Measurements from ENCODE around the gene POPDC3.
A peak's percentile ranks its signal among the peaks of the same experiment; 100 is the strongest.

POPDC3 gene

DNA sequence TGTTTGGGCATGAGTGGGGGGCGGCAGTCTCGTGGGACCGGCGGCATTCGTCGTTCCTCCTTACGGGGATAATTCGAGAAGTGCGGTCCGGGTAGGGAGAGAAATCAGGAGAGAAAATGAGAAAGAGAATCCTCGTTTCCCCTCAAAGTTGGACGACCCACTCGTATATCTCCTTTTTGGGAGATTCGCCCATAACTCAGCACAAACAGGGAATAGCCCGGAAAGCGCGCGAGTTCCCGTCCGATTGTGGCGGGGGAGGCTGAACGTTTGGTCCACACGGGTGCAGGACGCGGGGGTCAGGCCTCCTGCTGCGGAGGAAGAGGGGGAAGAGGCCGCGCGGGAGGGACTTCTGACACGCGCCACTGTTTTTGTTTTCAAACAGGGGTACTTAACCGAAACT is 42.4 kb downstream of the POPDC3 start:
- DNase-seq: no peak

- DNase-seq: peak; percentile 73
Measured at GRCh38 chr6:105136431-105137350, 43.1 kb downstream of the POPDC3 start.

GRCh38 chr6:105135907-105136430 is 43.8 kb downstream of the POPDC3 start:
- no peak for DNase-seq

GRCh38 chr6:105135056-105135455 is 44.8 kb downstream of the POPDC3 start:
- no peak for DNase-seq

GRCh38 chr6:105122717-105123116 is 57.1 kb downstream of the POPDC3 start:
- no peak for DNase-seq

- DNase-seq: no peak
Measured at GRCh38 chr6:105121981-105122380, 57.8 kb downstream of the POPDC3 start.

GRCh38 chr6:105120570-105120969 is 59.2 kb downstream of the POPDC3 start:
- no peak for DNase-seq

DNA sequence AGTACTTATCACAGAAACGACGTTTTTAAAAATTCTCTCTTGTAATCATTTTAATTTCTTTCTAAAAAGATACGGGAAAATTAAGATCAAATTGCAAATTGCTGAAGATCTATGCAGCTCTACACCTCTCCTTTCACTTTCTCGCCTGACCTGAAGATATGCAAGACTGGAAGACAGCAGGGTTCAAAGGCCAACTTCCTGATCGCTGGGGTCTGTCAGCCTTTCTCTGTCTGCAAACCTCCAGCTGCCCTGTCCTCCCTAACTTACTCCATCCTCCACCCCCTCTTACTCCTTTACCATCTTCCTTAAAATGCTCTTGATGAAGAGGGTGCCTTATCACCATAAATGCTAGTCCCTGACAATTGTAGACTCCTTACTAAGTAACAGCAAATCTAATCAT is 63.7 kb downstream of the POPDC3 start:
- DNase-seq: no peak

DNA sequence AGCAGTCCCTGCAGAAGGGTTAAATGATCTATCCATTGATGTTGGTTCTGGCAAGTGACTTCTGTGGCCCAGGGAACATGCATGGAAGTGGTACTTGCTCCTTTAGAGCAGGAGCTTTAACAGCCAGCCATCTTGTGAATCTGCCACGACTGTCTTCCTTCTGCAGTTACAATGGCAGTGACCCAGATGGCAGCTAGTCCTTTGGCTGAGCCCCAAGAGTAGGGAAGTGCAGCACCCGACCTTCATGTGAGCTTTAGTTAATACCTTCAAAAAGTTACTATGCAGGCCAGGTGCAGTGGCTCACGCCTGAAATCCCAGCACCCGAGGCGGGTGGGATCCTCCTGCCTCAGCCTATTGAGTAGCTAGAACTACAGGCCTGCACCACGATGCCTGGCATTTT is 66.4 kb downstream of the POPDC3 start:
- no peak for DNase-seq

- DNase-seq: no peak
Measured at GRCh38 chr6:105112577-105112976, 67.2 kb downstream of the POPDC3 start.

DNA sequence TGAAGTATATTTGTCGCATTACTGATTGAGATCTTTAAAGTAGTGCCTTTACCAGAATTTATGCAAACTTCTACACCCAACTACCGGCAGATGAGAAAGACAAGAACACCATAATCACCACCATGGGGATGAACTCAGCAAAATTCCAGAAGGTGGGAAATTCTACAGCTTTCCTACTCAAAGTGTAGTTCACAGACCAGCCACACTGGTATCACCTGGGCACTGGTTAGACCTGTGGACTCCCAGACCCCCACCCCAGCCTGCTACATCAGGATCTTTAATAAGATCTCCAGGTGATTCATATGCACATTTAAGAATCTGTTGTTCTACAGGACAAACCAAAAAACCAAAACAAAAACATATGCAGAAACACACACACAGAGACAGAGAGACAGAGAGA is 67.9 kb downstream of the POPDC3 start:
- DNase-seq: no peak

DNA sequence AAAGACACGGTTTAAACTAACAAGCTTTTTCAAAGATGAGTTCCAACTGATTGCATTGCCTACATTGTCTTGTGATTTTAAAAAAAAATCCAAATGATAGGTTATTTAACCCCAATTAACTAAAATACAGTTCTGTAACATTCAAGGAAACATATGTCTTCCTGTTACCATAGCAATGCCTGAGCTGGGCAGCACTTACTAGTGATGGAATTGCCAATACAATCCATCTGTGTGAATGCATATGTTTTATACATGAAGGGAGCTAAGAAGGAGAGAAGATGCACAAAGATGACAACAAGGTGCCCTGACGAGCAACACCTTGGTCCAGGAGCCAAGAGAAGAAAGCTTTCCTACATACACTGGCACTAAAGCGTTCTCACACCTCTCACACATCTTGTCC is 68.7 kb downstream of the POPDC3 start:
- no peak for DNase-seq

- DNase-seq: no peak
Measured at GRCh38 chr6:105109955-105110895, 69.6 kb downstream of the POPDC3 start.

DNA sequence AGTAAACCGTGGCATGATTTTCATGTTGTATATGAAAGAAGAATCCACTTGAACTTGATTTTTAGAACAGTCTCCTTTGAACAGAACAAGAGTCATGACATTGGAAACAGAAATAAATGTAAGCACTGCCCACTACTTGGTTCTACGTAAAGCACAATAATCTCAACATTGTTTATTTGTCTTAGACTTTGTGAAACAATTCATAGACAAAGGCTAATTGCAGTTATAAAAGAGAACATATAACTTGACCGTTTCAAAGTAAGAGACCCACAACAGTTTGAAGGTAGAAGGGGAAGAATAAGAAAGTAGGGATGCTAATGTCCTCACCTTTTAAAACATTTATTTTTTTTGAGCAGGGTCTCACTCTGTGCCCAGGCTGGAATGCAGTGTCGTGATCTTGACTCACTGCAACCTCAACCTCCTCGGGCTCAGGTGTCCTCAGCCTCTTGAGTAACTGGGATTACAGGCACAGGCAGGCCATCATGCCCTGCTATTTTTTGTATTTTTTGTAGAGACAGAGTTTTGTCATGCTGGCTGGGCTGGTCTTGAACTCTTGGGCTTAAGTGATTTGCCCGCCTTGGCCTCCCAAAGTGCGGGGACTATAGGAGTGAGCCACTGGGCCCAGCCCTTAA is 71.1 kb downstream of the POPDC3 start:
- no peak for DNase-seq

All from islet precursor cell (in vitro differentiated cells).